GM18499 (cell line): ENCODE data around the gene KRTAP22-1.

ENCODE experiments used
- ATAC-seq: cut with Tn5 transposase; IDR thresholded peaks from one replicate; pipeline ENCODE4 v1.9.1; 2021; ENCODE audit warnings: moderate number of reproducible peaks; ENCODE audit not compliant: insufficient read depth, unreplicated experiment

The KRTAP22-1 gene

GRCh38 chr21:30623362-30623761 is 22.5 kb downstream of the KRTAP22-1 start:
- no peak for ATAC-seq

GRCh38 chr21:30625449-30626165 is 24.7 kb downstream of the KRTAP22-1 start:
- no peak for ATAC-seq

- ATAC-seq = no peak
Observed at GRCh38 chr21:30628109-30628508, 27.2 kb downstream of the KRTAP22-1 start.

- ATAC-seq = no peak
Observed at GRCh38 chr21:30629200-30629599, 28.3 kb downstream of the KRTAP22-1 start.

GRCh38 chr21:30634906-30635305 is 34.0 kb downstream of the KRTAP22-1 start, which contains the start of gene KRTAP20-2:
KRTAP20-2 (plus strand) TSS chr21:30635206; CDS start chr21:30635264, 58 bp downstream.
- no peak for ATAC-seq

GRCh38 chr21:30638686-30639085 is 37.8 kb downstream of the KRTAP22-1 start:
- no peak for ATAC-seq

GRCh38 chr21:30642564-30642963 is 41.7 kb downstream of the KRTAP22-1 start, which contains the start of gene KRTAP20-3:
KRTAP20-3 (plus strand) TSS chr21:30642864.
- no peak for ATAC-seq

- no peak for ATAC-seq
Observed at GRCh38 chr21:30646904-30647414, 46.1 kb downstream of the KRTAP22-1 start.
